GM06990 (cell line): Measurements from ENCODE around the gene MRPL53.
"Not testable (repeated sequence)": the region's sequence is repeated elsewhere in the genome, so short reads cannot be mapped to it uniquely, and the experiment has no call there.

Experiments used
- DNase-seq: peaks from one replicate; pipeline ENCODE4 v3.0.0-alpha.2; 2011; ENCODE audit not compliant: insufficient read length; ENCODE audit errors: extremely low read depth
- H3K27me3 ChIP-seq: replicated peaks from 2 replicates; pipeline ENCODE4 v1.6.0; 2011; ENCODE audit warnings: low read length; ENCODE audit not compliant: control insufficient read depth, insufficient read depth
- H3K36me3 ChIP-seq: 2 replicates; pipeline ENCODE4 v1.5.1; 2011; ENCODE audit warnings: low read length; ENCODE audit not compliant: control insufficient read depth, insufficient read depth
- H3K4me3 ChIP-seq: replicated peaks from 2 replicates; pipeline ENCODE4 v1.5.1; 2011; ENCODE audit warnings: low read depth, mild to moderate bottlenecking, control low read depth, low read length
- TF ChIP-seq, protein P1 (sequence below): IDR thresholded peaks from 2 replicates; pipeline ENCODE4 v1.5.1; 2011; ENCODE audit warnings: low read length, control low read depth, mild to moderate bottlenecking, inconsistent platforms; ENCODE audit not compliant: insufficient read depth, poor library complexity, severe bottlenecking

MRPL53 gene

DNA sequence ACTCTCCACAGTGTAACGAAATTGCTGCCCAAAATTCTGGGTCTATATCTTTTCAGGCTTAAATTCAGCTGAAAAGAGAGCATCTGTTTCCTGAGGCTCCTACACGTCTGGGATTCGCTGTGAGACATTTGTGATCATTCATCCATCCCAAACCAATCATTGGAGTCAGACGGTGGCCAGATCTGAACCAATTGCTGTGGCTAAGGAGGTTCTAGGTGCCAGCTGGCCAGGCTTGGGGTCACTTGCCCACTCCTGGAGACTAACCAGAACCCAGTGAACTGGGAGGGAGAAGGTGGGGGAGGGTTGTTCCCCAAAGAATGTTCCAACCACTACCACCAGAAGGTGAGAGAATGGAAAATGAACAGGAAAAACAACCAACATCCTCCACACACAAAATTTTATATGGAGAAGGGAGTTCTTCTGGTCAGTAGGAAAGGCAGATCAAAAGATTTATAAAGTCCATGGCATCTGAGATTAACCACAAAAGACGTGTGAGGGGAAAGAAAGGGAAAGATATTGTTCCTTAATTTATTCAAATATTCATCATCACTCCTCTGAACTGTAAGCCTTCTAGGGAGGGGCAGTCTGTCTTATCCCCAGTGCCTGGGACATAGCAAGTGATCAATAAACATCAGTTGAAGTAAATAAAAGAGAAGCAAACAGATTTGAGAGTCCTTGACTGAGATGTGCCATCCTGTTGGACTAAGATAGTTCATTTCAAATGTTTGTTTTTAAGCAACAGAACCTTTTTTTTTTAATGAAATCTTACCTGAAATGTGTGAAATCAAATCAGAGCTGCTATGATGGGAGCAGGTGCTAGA lies 27.8 kb downstream of the MRPL53 start:
- TF ChIP-seq, protein P1, sequence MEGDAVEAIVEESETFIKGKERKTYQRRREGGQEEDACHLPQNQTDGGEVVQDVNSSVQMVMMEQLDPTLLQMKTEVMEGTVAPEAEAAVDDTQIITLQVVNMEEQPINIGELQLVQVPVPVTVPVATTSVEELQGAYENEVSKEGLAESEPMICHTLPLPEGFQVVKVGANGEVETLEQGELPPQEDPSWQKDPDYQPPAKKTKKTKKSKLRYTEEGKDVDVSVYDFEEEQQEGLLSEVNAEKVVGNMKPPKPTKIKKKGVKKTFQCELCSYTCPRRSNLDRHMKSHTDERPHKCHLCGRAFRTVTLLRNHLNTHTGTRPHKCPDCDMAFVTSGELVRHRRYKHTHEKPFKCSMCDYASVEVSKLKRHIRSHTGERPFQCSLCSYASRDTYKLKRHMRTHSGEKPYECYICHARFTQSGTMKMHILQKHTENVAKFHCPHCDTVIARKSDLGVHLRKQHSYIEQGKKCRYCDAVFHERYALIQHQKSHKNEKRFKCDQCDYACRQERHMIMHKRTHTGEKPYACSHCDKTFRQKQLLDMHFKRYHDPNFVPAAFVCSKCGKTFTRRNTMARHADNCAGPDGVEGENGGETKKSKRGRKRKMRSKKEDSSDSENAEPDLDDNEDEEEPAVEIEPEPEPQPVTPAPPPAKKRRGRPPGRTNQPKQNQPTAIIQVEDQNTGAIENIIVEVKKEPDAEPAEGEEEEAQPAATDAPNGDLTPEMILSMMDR: no peak
- Histone ChIP-seq H3K4me3 (no peak overlapping the region), H3K27me3 (no peaks in the 10 kb centered on the region)

GRCh38 chr2:74442483-74443297 lies 29.8 kb downstream of the MRPL53 start:
- not testable (repeated sequence) for H3K36me3 ChIP-seq, DNase-seq, H3K4me3 ChIP-seq, H3K27me3 ChIP-seq

More for the DNA sequence above, 27.8 kb downstream of the MRPL53 start:
- no peak for DNase-seq
- no peaks in the 10 kb centered on the region for H3K36me3 ChIP-seq

DNA sequence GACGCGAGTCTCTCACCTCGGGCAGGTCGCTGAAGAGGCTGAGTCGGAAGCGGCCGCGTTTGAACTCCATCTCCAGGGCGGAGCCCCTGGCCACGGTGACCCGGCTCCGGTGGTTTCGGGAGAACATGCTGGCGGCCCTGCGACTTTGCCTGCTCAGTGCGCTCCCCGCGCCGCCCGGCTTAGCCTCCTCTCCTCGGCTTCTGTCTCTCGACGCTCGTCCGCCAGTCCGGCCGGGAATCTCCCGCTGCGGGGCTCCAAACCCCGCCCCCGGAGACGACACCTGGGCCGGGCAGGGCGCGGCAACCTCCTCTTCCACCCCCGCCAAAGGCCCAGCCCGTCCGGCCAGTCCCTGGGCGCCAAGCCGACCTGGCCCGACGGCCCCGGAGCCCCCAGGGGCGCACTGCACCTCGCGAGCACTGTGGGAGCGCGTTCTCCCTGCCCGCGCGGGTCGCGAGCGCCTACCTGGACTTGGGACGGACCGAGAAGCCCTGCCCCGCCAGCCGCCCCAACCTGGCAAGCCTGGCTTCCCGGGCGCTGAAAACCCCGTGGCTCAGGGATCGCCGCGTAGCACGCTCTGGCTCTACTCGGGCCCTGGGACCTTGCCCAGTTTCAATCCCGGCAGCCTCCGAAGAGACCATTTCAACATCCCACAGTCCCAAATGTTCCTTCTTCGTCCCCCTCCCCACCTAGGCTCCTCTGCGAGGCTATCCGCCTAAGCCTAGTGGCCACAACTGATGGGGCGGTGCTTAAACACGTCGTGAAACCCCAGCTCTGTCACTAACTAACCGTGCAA lies 30.6 kb downstream of the MRPL53 start, which contains the start of gene RTKN:
Gene RTKN, minus strand, starts transcription at position 248 of the 793 bp plus-strand sequence. Its CDS starts 121 bp downstream, at position 127.
- Histone ChIP-seq H3K4me3 (peak within 1 kb of the TSS; percentile 26), H3K36me3 (no peaks in the 10 kb centered on the region), H3K27me3 (no peaks in the 10 kb centered on the region)
- DNase-seq: peak; percentile 70
- TF ChIP-seq, protein P1: no peak

GRCh38 chr2:74441170-74441689 lies 31.2 kb downstream of the MRPL53 start:
- peak overlapping the region; percentile 26 for H3K4me3 ChIP-seq

DNA sequence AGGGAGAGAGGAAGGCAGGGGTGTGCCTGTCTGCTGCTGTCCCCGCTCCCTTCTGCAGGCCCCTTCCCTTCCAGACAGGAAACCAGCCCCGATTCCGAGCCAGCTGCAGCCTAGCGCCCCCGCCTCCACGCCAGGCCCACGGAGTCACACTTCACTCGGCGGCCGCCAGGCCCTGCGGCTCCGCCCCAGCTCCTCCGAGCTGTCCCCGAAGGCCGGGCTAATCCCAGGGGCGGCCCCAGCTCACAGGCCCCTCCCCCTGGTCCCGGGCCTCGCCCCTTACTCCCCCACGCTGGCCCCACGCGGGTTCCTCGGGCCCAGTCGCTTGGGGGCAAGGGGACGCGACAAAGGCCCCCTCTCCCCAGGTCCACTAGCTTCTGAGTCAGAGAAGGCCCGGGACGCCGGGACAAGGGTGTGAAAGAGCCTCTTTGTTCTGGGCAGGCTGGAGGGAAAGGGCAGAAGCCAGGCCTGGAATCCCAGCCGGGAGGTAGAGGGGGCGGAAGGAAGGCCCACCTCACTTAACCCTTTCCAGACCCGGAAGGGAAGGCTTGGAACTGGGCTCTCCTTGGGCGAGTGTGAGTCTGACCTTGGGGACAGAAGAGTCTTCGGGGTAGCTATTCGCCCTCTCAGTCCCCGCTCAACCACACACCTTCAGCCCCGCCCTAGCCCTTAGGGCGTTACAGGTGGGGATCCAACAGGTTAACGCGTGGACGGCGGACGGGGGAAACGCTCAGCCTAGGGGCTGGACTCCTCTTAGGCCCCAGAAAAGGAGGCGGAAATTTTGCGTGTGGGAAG lies 31.9 kb downstream of the MRPL53 start:
- peak overlapping the region; percentile 54 for H3K4me3 ChIP-seq
- no peaks in the 10 kb centered on the region for H3K36me3 ChIP-seq
- TF ChIP-seq, protein P1: peak; percentile 27
- H3K27me3 ChIP-seq: no peaks in the 10 kb centered on the region
- DNase-seq: peak; percentile 84

More at GRCh38 chr2:74441170-74441689, 31.2 kb downstream of the MRPL53 start:
- no peaks in the 10 kb centered on the region for H3K36me3 ChIP-seq
- no peaks in the 10 kb centered on the region for H3K27me3 ChIP-seq
- TF ChIP-seq, protein P1: no peak
- no peak for DNase-seq
